Ectodermal cell (in vitro differentiated cells): ENCODE measurements around the gene SH3TC1.

Experiments
- H3K27ac ChIP-seq: 2 replicates; pipeline ENCODE4 v1.7.0; 2013; ENCODE audit warnings: mild to moderate bottlenecking, low read depth, low read length; ENCODE audit not compliant: insufficient read depth, poor library complexity, severe bottlenecking
- H3K27me3 ChIP-seq: 2 replicates; pipeline ENCODE4 v1.7.0; 2013; ENCODE audit warnings: mild to moderate bottlenecking, low read length; ENCODE audit not compliant: insufficient read depth, control insufficient read depth, poor library complexity, severe bottlenecking
- H3K36me3 ChIP-seq: one replicate; pipeline ENCODE4 v1.7.0; 2013; ENCODE audit warnings: low read length; ENCODE audit not compliant: control insufficient read depth, insufficient read depth
- H3K4me1 ChIP-seq: one replicate; pipeline ENCODE4 v1.7.0; 2013; ENCODE audit warnings: low read length; ENCODE audit not compliant: control insufficient read depth, insufficient read depth
- H3K4me3 ChIP-seq: 2 replicates; pipeline ENCODE4 v1.7.0; 2013; ENCODE audit warnings: low read depth, low read length, control low read depth; ENCODE audit not compliant: insufficient read depth
- H3K9me3 ChIP-seq: 2 replicates; pipeline ENCODE4 v1.7.0; 2013; ENCODE audit warnings: mild to moderate bottlenecking, low read length, moderate library complexity; ENCODE audit not compliant: control insufficient read depth
- WGBS, 2 experiments: methylation state at CpG; one replicate each; pipeline ENCODE4 v1.1.7; 2013; ENCODE audit warnings: missing lambda C conversion rate in 2 of 2; 5-methylcytosine and 5-hydroxymethylcytosine counted together

SH3TC1 gene

GRCh38 chr4:8198206-8198905 is 734 bp upstream of the SH3TC1 start:
- no peak overlapping the region for H3K4me3 ChIP-seq
- WGBS, 2 experiments, result 91 to 92% methylated on average over 17 of the region's 17 CpGs
- peaks cover 24% of the 10 kb centered on the region for H3K4me1 ChIP-seq
- no peaks in the 10 kb centered on the region for H3K36me3 ChIP-seq
- H3K9me3 ChIP-seq, result no peaks in the 10 kb centered on the region
- no peaks in the 10 kb centered on the region for H3K27me3 ChIP-seq
- H3K27ac ChIP-seq, result no peak overlapping the region

DNA sequence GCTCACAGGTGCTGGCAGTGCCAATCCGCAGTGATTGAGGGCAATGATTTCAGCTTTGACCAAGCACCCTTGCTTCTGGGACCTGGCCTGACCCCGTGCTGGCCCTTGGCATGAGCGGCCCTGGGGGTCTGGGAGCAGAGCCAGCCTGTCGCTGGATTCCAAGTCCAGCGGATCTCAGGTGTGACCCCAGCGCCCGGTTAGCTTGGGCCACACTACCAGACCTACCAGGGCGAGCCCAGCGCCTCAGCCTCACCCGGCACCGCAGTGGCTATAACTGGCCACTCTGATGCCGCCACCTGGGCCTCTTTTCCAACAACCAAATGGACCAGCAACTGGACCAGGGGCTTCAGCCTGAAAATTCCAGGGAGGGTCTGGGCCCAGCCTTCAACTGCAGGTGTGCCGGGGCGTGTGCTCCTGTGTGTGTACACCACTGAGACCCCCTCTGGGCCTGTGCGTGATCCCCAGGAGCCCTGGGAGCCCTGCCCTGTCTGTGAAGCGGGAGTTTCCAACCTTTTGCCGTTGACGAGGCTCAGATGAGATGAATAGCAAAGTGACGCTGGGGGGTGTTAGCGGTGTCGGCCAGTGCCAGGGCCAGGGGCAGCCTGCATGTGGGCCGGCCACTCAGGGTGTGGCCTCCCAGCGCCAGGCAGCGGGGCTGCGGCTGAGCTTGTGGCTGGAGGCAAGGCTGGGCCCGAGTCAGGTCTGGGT is 658 bp downstream of the SH3TC1 start:
- WGBS, 2 experiments, result 94 to 95% methylated on average over 26 of the region's 26 CpGs
- no peaks in the 10 kb centered on the region for H3K9me3 ChIP-seq
- no peak overlapping the region for H3K27ac ChIP-seq
- H3K4me3 ChIP-seq, result no peak overlapping the region
- no peaks in the 10 kb centered on the region for H3K27me3 ChIP-seq
- H3K36me3 ChIP-seq, result no peaks in the 10 kb centered on the region
- peaks cover 18% of the 10 kb centered on the region for H3K4me1 ChIP-seq

DNA sequence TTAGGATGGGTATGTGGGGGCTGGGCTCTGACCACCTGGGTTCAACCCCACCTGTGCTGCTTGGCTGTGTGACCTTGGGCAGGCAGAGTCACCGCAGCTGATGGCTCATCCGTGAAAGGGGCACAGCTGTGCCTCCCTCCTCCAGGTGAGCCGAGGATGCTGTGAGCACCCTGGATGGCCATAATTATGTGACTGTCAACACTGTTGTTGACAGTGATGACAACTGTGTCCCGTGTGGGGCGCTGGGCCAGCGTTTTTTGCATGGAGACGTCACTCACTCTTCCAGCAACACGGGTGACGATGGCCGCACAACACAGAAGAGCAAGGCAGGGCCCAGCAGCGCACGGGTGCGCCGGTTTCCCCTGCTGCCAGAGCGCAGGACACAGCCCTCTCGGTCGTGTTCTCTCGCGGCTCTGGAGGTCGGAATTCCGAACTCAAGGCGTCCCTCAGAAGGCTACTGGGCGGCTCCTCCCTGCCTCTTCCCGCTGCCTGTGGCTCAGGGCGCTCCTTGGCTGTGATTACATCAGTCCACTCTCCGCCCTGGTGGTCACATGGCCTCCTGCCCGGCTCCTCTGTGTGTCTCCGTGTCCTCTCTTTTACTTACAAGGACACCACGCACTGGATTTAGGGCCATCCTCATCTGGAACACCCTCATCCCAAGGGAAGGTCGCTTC is 1.3 kb downstream of the SH3TC1 start:
- Histone ChIP-seq H3K4me1 (peaks cover 18% of the 10 kb centered on the region), H3K27me3 (no peaks in the 10 kb centered on the region), H3K9me3 (no peaks in the 10 kb centered on the region), H3K36me3 (no peaks in the 10 kb centered on the region), H3K4me3 (no peak overlapping the region), H3K27ac (no peak overlapping the region)
- 89 to 91% methylated on average over 30 of the region's 30 CpGs for WGBS, 2 experiments

DNA sequence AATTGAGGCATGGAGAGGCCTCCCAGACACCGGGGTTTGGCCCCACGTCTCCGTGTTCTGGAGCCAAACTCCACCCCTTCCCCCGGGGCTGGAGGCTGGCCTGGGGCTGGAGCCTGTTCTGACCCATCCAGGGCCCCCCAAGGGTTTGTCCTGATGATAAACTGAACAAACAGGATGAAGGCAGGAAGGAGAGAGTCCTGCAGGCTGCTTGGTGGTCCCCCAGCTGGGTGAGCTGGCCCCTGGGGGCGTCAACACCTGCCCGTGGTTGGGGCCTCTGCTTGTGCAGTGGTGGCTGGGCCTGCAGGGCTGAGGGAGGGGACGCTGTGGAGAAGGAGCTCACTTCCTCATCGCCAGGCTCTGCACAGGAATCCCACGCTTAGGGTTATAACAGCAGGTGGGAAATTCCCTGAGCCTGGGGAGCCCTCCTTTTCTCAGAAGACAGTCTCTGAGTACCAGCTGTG is 2.3 kb downstream of the SH3TC1 start:
- Histone ChIP-seq H3K4me1 (peaks cover 18% of the 10 kb centered on the region), H3K4me3 (no peak overlapping the region), H3K27ac (no peak overlapping the region), H3K9me3 (no peaks in the 10 kb centered on the region), H3K36me3 (no peaks in the 10 kb centered on the region), H3K27me3 (no peaks in the 10 kb centered on the region)
- 76% methylated on average over 9 of the region's 9 CpGs for WGBS, 2 experiments

DNA sequence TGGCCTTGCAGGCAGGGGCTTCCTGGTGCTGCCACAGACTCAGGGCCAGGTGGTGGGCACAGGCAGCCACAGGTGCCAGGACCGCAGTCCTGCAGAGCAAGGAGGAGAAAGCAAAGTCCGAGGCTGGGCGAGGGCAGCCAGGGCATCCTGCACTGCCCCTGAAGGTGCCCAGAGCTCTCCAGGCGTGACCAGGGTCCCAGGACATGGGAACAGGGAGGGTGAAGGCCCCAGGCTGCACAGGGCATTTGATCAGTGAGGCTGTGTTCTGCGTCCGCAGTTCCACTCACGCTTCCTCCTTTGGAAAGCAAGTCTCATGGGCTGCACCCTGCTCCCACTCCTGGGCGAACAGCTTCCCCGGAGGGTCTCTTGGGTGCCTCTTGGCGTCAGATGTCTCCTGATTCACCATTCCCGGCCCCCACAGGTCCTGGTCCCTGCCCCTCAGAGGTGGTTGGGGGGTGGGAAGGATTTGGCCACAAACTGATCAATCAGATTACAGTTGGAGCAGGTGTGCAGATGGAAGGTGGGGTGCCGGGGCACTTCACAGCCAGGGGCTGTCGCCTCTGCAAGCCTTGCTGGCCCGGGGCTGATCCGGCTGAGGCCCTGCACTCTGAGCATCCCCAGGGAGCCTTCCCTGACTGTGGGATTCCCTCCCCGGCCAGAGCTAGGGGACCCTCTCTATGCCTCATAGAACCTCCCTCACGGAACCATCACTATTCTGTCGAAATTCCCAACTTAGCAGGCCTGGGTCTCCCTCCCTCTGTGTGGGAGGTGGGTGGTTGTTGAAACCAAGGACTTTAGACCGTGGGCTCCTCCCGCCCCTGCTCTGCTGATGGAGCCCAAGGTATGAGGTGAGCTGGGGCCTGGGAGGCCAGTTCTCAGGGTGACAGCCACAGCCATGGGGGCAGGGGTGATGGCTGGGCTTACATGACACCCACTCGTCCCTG is 3.3 kb downstream of the SH3TC1 start:
- no peaks in the 10 kb centered on the region for H3K36me3 ChIP-seq
- no peaks in the 10 kb centered on the region for H3K9me3 ChIP-seq
- no peaks in the 10 kb centered on the region for H3K27me3 ChIP-seq
- 89 to 91% methylated on average over 21 of the region's 21 CpGs for WGBS, 2 experiments
- H3K4me1 ChIP-seq, result peaks cover 18% of the 10 kb centered on the region
- H3K4me3 ChIP-seq, result no peak overlapping the region
- H3K27ac ChIP-seq, result no peak overlapping the region

GRCh38 chr4:8203052-8203401 is 3.9 kb downstream of the SH3TC1 start:
- WGBS, 2 experiments, result 90 to 93% methylated on average over 7 of the region's 7 CpGs
- no peaks in the 10 kb centered on the region for H3K27me3 ChIP-seq
- H3K4me1 ChIP-seq, result peaks cover 18% of the 10 kb centered on the region
- H3K36me3 ChIP-seq, result no peaks in the 10 kb centered on the region
- no peak overlapping the region for H3K4me3 ChIP-seq
- no peaks in the 10 kb centered on the region for H3K9me3 ChIP-seq
- H3K27ac ChIP-seq, result no peak overlapping the region

GRCh38 chr4:8203817-8204216 is 4.7 kb downstream of the SH3TC1 start:
- peaks cover 17% of the 10 kb centered on the region for H3K4me1 ChIP-seq
- H3K27ac ChIP-seq, result no peak overlapping the region
- H3K36me3 ChIP-seq, result no peaks in the 10 kb centered on the region
- H3K4me3 ChIP-seq, result no peak overlapping the region
- 89 to 93% methylated on average over 10 of the region's 10 CpGs for WGBS, 2 experiments
- H3K9me3 ChIP-seq, result no peaks in the 10 kb centered on the region
- no peaks in the 10 kb centered on the region for H3K27me3 ChIP-seq

- no peaks in the 10 kb centered on the region for H3K27me3 ChIP-seq
- H3K9me3 ChIP-seq, result no peaks in the 10 kb centered on the region
- H3K27ac ChIP-seq, result no peak overlapping the region
- no peak overlapping the region for H3K4me3 ChIP-seq
- H3K4me1 ChIP-seq, result peaks cover 8% of the 10 kb centered on the region
- 90 to 92% methylated on average over 31 of the region's 31 CpGs for WGBS, 2 experiments
- H3K36me3 ChIP-seq, result no peaks in the 10 kb centered on the region
Observed at GRCh38 chr4:8204576-8205227, 5.6 kb downstream of the SH3TC1 start.

DNA sequence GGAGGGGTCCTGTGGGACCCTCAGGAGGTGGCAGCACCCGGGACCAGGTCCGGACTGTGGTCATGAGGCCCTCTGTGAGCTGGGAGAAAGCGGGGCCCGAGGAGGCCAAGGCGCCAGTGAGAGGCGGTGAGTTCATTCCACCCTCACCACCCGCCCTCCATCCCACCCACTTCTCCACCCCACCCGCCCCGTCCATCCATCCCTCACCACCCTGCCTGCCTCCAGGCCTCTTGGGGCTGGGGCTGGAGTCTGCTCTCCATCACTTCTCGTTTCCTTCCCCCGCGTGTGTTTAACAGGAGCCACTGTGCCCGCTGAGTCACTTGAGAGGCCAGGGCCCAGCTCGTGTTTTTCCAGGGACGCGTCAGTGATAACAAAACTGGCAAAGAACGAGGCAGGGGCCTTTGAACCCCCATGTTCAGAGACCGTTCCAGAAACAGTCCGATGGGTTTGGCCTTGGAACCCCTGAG is 6.2 kb downstream of the SH3TC1 start:
- H3K36me3 ChIP-seq, result no peaks in the 10 kb centered on the region
- H3K27ac ChIP-seq, result no peak overlapping the region
- H3K4me1 ChIP-seq, result peaks cover 8% of the 10 kb centered on the region
- WGBS, 2 experiments, result 91 to 94% methylated on average over 19 of the region's 19 CpGs
- no peak overlapping the region for H3K4me3 ChIP-seq
- H3K9me3 ChIP-seq, result no peaks in the 10 kb centered on the region
- H3K27me3 ChIP-seq, result no peaks in the 10 kb centered on the region
